Stimulated activated CD4-positive, alpha-beta T cell treated with anti-CD3 and anti-CD28 coated beads, Interleukin-15, amount 100 ng/mL, for 48 hours (primary cell): ENCODE measurements around the gene TTLL5.
A peak's percentile ranks its signal among the peaks of the same experiment; 100 is the strongest.

ENCODE experiments used
- DNase-seq, 2 donors: peaks; one replicate each; pipeline ENCODE4 v3.0.0-alpha.2; 2020; ENCODE audit warnings: low read depth in 2 of 2

TTLL5 gene, protein sequence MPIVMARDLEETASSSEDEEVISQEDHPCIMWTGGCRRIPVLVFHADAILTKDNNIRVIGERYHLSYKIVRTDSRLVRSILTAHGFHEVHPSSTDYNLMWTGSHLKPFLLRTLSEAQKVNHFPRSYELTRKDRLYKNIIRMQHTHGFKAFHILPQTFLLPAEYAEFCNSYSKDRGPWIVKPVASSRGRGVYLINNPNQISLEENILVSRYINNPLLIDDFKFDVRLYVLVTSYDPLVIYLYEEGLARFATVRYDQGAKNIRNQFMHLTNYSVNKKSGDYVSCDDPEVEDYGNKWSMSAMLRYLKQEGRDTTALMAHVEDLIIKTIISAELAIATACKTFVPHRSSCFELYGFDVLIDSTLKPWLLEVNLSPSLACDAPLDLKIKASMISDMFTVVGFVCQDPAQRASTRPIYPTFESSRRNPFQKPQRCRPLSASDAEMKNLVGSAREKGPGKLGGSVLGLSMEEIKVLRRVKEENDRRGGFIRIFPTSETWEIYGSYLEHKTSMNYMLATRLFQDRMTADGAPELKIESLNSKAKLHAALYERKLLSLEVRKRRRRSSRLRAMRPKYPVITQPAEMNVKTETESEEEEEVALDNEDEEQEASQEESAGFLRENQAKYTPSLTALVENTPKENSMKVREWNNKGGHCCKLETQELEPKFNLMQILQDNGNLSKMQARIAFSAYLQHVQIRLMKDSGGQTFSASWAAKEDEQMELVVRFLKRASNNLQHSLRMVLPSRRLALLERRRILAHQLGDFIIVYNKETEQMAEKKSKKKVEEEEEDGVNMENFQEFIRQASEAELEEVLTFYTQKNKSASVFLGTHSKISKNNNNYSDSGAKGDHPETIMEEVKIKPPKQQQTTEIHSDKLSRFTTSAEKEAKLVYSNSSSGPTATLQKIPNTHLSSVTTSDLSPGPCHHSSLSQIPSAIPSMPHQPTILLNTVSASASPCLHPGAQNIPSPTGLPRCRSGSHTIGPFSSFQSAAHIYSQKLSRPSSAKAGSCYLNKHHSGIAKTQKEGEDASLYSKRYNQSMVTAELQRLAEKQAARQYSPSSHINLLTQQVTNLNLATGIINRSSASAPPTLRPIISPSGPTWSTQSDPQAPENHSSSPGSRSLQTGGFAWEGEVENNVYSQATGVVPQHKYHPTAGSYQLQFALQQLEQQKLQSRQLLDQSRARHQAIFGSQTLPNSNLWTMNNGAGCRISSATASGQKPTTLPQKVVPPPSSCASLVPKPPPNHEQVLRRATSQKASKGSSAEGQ (N-terminal part only)

DNA sequence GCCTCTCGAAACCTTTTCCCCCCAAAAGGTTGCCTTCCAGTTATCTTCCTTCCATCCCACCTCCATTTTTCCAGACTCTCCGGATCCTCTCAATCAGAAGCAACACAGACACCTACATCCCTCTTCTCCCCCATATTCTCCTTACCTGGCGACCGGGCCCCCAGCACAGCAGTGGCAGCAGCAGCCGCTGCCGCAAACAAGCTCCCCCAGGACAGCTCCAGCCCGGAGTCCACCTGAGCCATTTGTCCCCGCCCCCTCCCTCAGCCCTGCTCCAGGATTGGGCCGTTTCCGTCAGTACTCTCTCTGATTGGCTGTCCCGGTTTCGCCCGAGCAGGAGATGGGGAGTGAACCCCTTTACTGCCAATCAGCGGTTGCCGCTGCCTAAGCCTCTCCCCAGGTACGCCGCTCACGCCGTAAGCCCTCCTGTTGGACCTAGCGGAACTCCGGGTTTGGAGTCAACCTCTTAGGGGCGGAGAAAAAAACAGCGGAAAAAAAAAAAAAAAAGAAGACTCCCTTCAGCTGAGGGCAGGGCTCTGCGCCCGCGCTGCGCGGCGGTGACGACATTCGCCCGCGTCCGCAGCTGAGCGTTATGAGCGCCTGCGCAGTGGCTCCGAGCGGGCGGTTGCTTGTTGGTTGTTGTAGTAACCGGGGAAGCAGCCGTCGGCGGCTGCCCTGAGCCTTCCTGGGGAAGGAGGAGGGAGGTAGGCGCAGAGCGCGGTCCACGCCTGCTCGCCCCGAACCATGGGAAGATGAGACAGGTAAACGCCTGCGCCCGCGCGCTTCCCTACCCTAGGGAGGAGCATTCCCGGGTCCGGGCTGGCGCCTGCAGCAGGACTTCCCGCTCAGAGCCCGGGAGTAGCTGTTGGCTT, at the start of gene TTLL5, which contains the start of gene ERG28:
Gene TTLL5 (plus strand): TSS at position 617 of the 869 bp plus-strand sequence. CDS start 1,904 bp downstream, outside the sequence.
Gene ERG28 (minus strand): TSS at position 247 of the 869 bp plus-strand sequence. CDS start 3,374 bp downstream, outside the sequence.
- DNase-seq = peak; percentile 95

DNA sequence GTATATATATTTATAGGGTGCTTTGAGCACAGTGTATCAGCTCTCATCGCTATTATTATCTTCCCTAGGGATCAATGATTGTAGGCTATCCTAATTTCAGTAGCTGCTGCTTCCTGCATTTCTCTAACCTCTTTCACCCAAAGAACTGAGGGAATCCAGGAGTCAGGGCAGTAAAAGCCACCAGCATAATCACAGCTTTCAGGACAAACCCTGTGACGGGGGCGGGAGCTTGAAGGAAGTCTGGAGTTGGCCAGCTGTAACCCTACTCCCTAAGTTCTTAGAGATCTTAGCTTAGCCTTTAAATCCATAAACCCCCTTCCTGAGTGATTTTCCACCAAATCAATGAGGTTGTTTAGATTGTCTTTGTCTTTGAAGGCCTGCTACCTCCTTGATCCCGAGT, 48.9 kb upstream of the TTLL5 start:
- no peak for DNase-seq

DNA sequence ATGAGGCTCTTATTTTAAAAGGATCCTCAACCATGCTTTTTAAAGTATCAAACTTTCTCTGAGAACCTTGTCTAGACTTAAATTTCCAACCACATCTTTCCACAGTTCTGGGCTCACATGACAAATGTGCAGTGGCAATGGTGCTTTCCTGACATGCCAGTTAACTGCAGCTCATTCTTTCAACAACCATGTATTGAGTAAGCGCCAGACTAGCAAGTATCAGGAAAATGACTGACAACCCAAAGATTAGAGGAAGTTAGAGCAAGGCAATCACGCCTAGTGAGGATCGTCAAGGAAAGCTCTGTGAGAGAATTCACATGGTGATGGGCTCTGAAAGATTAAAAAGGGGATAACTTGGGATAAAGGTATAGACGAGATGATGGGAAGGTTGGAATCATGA, 46.9 kb upstream of the TTLL5 start:
- no peak for DNase-seq

DNA sequence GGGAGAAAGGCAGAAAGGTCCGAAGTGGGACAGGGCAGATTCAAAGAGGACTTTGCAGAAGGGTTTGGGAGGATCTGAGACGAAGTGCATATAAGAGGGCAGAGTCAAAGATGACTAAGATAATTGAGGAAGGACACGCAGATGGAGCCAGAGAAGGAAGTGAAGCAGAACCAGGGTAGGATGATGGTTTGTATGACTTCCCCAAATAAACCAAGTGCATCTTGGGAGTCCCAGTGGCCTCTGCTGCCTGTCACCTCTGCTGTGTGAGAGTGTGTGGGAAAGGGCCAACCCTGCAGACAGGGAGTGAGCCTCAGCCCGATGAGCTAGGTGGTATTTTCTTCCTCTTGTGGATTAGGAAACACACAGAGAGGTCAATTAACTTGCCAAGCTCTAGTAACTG, 45.8 kb upstream of the TTLL5 start:
- no peak for DNase-seq

DNA sequence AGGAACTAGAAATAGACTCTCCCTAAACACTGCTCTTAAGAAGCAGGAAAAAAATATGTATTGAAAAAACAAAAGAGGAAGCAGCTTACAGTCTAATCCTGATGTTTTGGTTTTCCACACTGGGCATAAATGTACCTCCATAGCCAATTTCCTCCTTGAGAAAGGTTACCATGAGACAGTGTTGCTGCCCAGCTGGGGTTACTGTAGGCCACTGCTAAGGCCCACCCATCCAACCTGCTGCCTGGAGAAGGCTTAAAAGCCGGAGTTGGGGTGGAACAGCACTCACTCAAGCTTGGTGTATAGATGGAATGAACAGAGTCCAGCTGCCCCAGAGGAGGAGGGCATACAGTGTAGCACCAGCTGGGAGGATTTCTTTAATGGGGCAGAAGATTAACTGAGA, 41.5 kb upstream of the TTLL5 start:
- DNase-seq = no peak

DNA sequence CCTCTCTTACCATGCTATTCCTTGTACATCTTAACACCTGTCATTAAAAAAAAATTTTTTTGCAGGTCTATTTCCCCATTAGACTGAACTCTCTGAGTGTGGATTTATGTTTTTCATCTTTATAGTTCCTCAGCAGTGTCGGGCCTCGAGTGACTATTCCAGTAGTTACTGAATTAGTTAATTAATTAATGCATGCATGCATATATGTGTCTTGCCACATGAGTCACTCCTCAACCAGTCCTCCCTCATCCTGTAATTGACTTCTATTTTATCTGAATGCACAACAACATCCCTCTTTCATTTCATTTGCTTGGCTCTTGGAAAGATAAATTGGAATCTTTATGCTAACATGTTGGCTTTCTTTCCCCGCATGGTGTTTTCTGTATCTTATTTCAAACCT, 36.0 kb upstream of the TTLL5 start:
- DNase-seq = no peak

DNA sequence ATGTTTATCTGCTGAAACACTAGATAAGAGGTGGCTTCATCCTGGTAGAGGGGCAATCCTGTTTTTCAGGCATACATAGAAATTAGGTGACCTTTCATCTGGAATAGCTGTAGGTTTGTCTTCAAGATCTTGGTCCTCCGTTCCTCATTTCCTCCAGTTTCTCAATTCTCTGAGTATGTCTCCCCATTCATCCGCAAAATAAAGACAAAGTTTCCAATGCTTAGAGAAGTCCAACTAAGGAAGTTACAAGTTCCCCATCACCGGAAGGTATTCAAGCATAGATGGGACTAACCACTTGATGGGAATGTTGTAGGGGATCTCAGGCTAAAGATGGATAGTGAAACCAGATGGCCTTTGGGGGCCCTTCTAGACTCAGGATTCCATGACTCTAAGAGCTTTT, 34.6 kb upstream of the TTLL5 start:
- no peak for DNase-seq

DNA sequence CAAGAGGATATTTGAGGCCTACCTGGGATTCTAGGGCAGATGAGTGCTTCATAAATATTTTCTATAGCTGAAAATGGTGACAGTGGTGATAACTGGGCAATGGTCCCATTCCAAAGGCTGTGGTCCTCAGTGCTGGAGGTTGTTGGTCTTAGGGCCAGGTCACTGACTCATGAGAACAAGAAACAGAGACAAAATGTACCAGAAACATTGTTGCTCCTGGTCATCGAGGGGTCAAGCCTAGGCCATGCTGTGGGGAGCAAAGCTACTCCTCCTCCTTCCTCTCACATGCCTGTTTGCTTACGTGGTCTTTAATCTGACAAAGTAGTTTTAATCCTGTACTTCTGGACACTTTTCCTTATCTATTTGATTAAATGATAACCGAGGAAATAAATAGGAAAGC, 34.2 kb upstream of the TTLL5 start:
- DNase-seq = no peak

DNA sequence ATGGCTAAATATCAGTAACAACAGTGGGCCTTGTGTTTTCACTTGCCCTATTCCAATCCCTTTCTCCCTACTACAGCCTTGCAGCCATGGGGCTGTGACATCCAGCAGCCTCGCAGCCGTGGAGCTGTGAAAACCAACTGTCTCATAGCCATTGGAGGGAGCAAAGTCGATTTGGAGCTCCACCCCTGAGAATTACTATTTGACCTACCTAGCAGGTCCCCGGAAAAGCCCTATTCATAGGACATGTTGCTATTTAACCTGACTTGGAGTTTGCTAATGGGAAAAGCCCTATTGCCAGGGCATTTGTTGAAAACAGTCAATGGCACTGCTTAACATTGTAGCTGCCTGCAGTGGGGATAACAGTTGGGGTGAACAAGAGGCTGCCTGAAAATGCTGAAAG, 33.6 kb upstream of the TTLL5 start:
- DNase-seq = no peak

DNA sequence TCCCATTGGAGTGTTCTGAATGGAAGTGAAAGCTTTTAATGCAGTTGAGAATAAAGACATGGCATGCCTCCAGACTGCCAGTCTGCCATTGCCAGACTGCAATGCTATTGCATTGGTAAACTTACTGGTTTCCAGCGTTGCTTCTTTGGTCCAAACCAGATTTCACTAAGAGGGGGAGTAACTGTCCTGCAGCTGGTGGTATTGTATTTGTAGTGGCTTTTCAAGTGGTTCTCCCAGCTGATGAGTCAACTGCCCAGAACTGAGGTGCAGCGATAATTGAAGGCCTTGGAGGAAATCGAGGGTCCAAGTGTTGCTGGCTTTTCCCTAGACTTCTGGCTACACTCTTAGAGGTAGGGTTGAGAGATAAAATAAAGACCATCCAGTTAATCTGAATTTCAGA, 32.2 kb upstream of the TTLL5 start:
- DNase-seq = no peak

DNA sequence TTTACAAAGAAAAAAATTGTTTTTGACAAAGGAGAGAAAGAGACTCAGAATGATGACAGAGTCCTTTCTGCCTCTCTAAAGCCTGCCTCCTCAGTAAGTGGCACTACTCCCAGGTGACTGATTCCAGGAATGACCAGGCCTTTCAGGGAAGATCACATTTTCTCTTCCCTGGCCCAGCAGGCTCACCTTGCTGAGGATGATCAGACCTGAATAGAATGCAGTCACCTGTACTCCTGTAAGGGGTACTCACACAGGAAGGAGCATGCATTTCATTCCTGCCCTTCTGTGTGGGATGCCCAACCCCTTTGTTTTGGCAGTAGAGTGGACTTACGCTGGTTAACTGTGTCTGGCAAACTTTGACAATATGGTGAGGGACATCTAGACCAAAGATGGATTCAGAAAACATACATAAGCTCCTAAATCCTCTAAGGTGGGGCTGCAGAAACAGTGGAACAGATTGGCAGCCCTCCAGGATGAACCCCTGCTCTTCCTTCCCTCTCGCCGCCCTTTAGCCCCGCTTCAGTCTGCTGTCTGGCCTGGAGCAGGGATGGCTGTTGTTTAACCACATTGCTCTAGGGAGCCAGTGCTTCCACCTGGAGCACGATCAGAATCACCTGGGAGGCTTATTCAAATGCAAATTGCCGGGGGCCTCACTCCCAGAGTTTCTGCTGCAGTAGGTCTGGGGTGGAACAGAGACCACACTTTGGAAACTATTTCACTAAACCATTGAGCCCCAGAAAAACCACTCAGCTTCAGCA, 30.2 kb upstream of the TTLL5 start:
- no peak for DNase-seq

DNA sequence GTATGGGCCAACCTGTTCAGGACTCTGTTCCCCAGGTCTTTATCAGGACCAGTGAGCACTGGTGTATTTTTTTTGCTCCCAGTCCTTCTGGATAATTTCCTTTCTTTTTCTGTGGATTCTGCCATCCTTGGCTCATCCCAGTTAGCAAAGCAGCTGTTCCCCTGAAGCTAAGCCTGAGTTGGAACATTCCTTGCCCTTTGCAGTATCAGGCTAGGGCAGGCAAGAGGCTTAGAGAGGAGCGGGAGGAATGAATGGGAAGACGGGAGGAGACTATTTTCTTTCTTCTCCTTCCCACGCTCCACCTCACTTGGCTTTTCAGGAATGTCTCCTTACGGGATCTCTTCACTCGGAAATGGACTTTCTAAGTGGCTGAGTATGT, 29.6 kb upstream of the TTLL5 start:
- DNase-seq = no peak

DNA sequence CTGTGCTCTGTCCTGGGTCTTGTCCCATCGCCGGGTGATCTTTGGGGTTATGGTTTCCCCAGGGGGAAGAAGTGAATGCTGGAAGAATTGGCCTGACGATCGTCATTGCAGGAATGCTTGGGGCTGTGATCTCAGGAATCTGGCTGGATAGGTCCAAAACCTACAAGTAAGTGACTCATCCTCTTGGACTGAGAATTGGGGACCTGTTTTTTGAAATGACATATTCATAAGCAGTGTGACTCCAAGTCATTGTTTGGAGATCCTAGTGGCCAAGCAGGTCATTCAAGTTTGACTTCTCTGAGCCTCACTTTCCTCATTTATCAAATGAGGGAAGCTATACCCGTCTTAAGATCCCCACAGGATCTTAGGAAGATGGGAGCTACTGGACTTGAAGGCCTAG, 26.2 kb upstream of the TTLL5 start:
- DNase-seq = no peak

DNA sequence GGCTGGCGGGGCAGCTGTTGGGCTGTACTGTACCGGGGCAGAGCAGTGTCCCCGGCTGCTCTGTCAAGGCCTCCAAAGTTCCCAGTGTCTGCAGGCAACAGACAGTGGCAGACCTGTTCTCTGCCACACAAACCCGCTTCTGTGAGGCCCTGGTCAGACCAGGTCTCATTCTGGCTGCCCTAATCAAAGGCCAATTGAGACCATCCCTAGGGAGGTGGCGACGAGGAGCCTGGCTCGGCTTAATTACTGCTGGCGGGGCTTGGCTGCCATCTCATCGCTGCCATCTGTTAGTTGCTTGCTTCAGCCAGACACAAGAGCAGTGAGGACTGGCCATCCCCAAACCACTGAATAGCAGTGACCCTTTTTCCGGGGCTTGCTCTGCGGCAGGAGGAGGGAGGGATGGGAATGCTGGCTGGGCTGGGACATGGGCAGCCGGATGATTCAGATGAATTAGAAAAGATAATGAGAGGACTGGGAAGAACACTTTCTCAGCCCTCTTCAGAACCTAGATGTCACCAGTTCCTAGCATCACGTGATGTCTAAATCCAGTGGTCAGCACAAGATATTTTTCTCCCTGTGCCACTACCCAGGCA, 24.9 kb upstream of the TTLL5 start:
- DNase-seq = no peak

DNA sequence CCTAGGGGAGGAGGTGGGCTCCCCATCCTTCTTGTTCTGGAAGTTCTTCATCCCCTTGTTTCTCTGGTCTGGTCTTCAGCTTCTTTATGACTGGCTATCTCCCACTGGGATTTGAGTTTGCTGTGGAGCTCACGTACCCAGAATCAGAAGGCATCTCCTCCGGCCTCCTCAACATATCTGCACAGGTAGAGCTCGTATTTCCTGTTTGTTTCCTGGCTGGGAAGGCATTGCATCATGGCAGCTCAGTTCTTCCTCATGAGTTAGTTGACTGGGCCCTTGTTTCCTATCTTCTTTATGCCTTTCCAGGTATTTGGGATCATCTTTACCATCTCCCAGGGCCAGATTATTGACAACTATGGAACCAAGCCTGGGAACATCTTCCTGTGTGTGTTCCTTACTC, 20.2 kb upstream of the TTLL5 start:
- DNase-seq = no peak

DNA sequence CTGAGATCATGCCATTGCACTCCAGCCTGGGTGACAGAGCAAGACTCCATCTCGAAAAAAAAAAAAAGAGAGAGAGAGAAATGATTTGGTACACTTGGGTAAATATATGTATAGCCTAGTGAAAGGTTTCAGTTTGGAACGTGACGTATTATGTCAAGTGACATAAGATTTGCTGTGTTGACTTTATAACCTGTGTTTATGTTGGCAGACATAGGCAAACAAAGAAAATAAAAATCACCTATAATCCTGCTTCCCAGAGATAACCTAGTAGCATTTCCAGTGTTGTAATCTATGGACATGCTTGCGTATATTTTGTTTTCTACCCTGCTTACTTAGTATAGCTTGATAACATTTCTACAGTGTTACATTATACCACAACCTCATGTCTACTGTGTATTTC, 17.1 kb upstream of the TTLL5 start:
- no peak for DNase-seq

DNA sequence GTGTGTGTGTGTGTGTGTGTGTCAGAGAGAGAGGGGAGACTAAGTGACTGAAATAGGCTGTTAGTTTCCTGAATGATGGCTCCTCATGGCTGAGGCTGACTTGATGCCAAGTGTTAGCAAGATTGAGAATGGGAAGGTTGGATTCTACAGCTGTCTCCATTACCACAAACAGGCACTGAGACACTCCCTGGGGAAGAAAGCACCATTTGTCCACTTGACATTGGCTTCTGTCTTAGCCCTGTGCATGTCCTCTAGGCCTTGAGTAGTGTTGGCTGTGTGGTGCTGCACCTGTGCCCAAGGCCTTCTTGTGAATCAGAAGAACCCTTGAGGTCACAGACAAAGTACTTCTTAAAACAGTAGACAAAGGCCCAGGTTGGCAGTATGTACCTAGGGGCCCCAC, 16.0 kb upstream of the TTLL5 start:
- no peak for DNase-seq

DNA sequence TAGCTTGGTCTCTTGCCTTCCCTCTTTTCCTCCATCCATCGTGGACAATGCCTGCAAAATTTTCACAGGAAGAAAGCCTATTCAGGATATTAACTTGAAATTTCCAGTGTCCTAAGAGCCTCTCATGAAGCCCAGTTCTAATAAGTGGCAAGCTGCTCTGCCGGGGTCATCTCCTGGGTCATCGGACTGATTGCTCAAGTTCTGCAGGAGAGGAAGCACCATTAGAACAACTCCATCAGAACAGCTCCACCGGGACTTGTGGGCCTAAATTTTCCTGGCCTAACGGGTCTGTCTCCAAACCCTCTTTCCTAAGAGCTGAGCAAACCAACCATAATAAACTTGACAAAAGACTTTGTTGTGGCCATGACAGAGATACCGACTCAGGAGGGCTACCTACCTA, 14.3 kb upstream of the TTLL5 start:
- DNase-seq = no peak

DNA sequence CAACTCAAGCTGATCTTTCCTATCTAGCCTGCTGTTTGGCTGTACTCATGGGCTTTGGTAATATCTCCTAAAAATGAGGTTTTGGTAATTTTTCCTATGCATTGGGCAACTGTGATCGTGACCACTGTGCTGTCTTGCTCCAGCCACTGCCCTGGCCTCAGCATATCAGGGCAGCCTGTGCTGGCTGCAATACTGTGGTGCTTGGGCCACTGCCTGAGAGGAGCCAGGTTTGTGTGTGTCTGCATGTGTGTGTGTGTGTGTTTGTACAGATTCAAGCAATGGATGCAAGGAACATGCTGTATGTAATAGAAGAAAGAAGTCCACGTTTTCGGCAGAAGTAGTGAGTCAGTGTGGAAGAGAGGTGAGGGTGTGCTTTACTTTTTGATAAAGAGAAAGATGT, 13.4 kb upstream of the TTLL5 start:
- no peak for DNase-seq
